PC-9 (cell line): Measurements from ENCODE around the gene SPPL3. TPM values are rescaled to one million over a fixed set of nuclear protein-coding genes. Genes with fewer than 3 reads are reported as not detected.

Experiments used
- BruUV-seq: library from RNA; stranded (reverse); fragments of 400-500 nt; replicated peaks from 2 replicates; lab custom pipeline; 2021; lab: Mats Ljungman, UMichigan
- CTCF ChIA-PET: fragments of 300-600 bp; sonication (Branson Sonifier 250); formaldehyde crosslinking; loops from one replicate; lab custom pipeline; 2022; ENCODE audit warnings: antibody characterized with exemption; lab: Charles Lee
- POLR2A ChIA-PET: fragments of 300-600 bp; sonication (Branson Sonifier 250); formaldehyde crosslinking; loops from one replicate; lab custom pipeline; 2022; ENCODE audit warnings: antibody characterized with exemption; ENCODE audit not compliant: unreplicated experiment; lab: Charles Lee
- DNase-seq, 2 experiments: peaks; one replicate each; pipeline versions ENCODE4 v3.0.0 to v3.0.0-alpha.2; 2015 to 2022; ENCODE audit warnings: mixed read lengths in 1 of 2
- H2AFZ ChIP-seq: fragments of 200-600 bp; sonication (generic); 2 replicates; pipeline ENCODE4 v1.8.1; 2017; ENCODE audit warnings: antibody characterized with exemption
- H3F3A ChIP-seq: fragments of 200-600 bp; sonication (generic); 2 replicates; pipeline ENCODE4 v1.8.1; 2017; ENCODE audit warnings: antibody characterized with exemption, mild to moderate bottlenecking, low read depth; ENCODE audit not compliant: insufficient read depth
- H3K27ac ChIP-seq: fragments of 200-600 bp; sonication (generic); 2 replicates; pipeline ENCODE4 v1.6.1; 2016; ENCODE audit warnings: mixed run types
- H3K27me3 ChIP-seq: fragments of 200-600 bp; sonication (generic); 2 replicates; pipeline ENCODE4 v1.6.1; 2016; ENCODE audit warnings: low read depth, mixed run types; ENCODE audit not compliant: insufficient read depth
- H3K36me3 ChIP-seq: fragments of 200-600 bp; sonication (generic); 2 replicates; pipeline ENCODE4 v1.6.1; 2016; ENCODE audit warnings: low read depth, mixed run types
- H3K4me1 ChIP-seq: fragments of 200-600 bp; sonication (generic); replicated peaks from 2 replicates; pipeline ENCODE4 v1.6.1; 2016; ENCODE audit warnings: mixed run types; ENCODE audit not compliant: insufficient read depth
- H3K4me2 ChIP-seq: fragments of 200-600 bp; sonication (generic); 2 replicates; pipeline ENCODE4 v1.6.1; 2017; ENCODE audit warnings: mixed run types
- H3K4me3 ChIP-seq: fragments of 200-600 bp; sonication (generic); 2 replicates; pipeline ENCODE4 v1.6.1; 2016; ENCODE audit warnings: mixed run types
- H3K79me2 ChIP-seq: fragments of 200-600 bp; sonication (generic); 2 replicates; pipeline ENCODE4 v1.6.1; 2017; ENCODE audit warnings: low read depth, mixed run types
- H3K9me2 ChIP-seq: fragments of 200-600 bp; sonication (generic); 2 replicates; pipeline ENCODE4 v1.8.1; 2017; ENCODE audit warnings: mild to moderate bottlenecking; ENCODE audit not compliant: insufficient read depth
- H3K9me3 ChIP-seq: fragments of 200-600 bp; sonication (generic); 2 replicates; pipeline ENCODE4 v1.8.1; 2016; ENCODE audit warnings: low read depth; ENCODE audit not compliant: insufficient read depth
- H4K20me1 ChIP-seq: fragments of 200-600 bp; sonication (generic); 2 replicates; pipeline ENCODE4 v1.8.1; 2017; ENCODE audit not compliant: insufficient read depth
- EZH2 ChIP-seq: fragments of 200-600 bp; sonication (generic); IDR thresholded peaks from 2 replicates; pipeline ENCODE4 v1.8.0; 2017; ENCODE audit warnings: antibody characterized with exemption, low read depth
- intact Hi-C: fragments of 100-400 bp; cut with micrococcal nuclease; formaldehyde crosslinking; loops from one replicate; pipeline ENCODE4 v1.10.0; 2022; ENCODE audit not compliant: unreplicated experiment
- total RNA-seq: library from RNA; stranded (reverse); gene quantifications from 2 replicates; pipeline ENCODE4 v1.2.3, GENCODE V29; 2021
- TF ChIP-seq, protein P1 (sequence below): fragments of 200-600 bp; sonication (generic); conservative IDR thresholded peaks from 2 replicates; pipeline ENCODE4 v1.6.1; 2017; ENCODE audit warnings: mixed run types, antibody characterized with exemption, mild to moderate bottlenecking, moderate library complexity

SPPL3 gene
- total RNA-seq, 1 experiment from 2014 or later: 44.7 TPM

DNA sequence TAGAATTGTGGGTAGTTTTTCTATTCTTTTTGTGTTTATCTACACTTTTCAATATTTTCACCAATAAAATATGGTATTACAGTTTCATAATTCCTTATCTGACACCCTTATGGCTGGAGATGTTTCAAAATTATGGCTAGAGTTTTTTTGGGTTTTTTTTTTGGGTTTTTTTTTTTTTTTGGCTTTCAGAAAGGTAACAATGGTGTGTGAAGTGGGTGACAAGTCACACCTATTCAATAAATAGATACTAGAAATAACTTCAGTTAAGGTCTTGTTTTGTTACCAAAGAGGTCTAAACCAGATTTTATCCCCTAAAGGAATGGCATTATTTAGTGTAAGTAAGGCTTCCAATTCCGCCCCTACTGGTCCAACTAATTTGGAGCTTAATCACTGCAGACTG, 19.5 kb downstream of the SPPL3 start:
- Histone ChIP-seq H3K4me1 (no peaks in the 10 kb centered on the region), H3K4me3 (no peak overlapping the region), H3K9me3 (no peaks in the 10 kb centered on the region), H3K9me2 (no peaks in the 10 kb centered on the region), H3K27ac (no peak overlapping the region), H3K36me3 (no peaks in the 10 kb centered on the region), H3F3A (no peaks in the 10 kb centered on the region), H3K4me2 (no peak overlapping the region), H2AFZ (no peak overlapping the region), H3K27me3 (no peaks in the 10 kb centered on the region), H4K20me1 (peaks cover 44% of the 10 kb centered on the region), H3K79me2 (peaks cover 88% of the 10 kb centered on the region)
- TF ChIP-seq, protein P1, sequence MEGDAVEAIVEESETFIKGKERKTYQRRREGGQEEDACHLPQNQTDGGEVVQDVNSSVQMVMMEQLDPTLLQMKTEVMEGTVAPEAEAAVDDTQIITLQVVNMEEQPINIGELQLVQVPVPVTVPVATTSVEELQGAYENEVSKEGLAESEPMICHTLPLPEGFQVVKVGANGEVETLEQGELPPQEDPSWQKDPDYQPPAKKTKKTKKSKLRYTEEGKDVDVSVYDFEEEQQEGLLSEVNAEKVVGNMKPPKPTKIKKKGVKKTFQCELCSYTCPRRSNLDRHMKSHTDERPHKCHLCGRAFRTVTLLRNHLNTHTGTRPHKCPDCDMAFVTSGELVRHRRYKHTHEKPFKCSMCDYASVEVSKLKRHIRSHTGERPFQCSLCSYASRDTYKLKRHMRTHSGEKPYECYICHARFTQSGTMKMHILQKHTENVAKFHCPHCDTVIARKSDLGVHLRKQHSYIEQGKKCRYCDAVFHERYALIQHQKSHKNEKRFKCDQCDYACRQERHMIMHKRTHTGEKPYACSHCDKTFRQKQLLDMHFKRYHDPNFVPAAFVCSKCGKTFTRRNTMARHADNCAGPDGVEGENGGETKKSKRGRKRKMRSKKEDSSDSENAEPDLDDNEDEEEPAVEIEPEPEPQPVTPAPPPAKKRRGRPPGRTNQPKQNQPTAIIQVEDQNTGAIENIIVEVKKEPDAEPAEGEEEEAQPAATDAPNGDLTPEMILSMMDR: no peak
- TF ChIP-seq EZH2: no peak
- intact Hi-C loops: no loop called here
- ChIA-PET POLR2A (no interaction called here), CTCF (no interaction called here)
- no TSS peak for BruUV-seq
- no peak for DNase-seq

DNA sequence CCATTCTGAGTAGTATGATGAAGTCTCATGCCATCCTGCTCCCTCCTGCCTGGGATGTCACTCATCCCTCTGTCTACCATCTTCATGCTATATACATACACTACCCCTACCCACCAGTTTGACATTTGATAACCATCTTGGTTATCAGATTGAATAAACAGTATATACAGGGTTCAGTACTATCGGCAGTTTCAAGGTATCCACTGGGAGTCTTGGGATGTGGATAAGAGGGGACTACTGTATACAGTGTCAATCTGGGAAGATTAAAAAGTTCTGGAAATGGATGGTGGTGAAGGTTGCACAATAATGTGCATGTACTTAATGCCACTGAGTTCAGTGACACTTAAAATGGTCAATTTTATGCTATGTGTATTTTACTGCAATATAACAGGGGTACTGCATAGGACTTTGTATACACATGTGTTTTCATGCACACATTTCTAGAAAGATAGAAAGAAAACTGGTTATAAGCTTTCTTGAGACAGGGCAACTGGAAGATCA, 22.1 kb downstream of the SPPL3 start:
- Histone ChIP-seq H3K36me3 (no peaks in the 10 kb centered on the region), H3K79me2 (peaks cover 86% of the 10 kb centered on the region), H3K4me3 (no peak overlapping the region), H3K9me3 (no peaks in the 10 kb centered on the region), H4K20me1 (peaks cover 36% of the 10 kb centered on the region), H3K27me3 (no peaks in the 10 kb centered on the region), H3K4me1 (no peaks in the 10 kb centered on the region), H3K9me2 (no peaks in the 10 kb centered on the region), H3F3A (no peaks in the 10 kb centered on the region), H3K27ac (no peak overlapping the region), H2AFZ (no peak overlapping the region), H3K4me2 (no peak overlapping the region)
- intact Hi-C loops: no loop called here
- TF ChIP-seq EZH2: no peak
- TF ChIP-seq, protein P1: no peak
- BruUV-seq: no TSS peak
- ChIA-PET CTCF (no interaction called here), POLR2A (no interaction called here)
- DNase-seq: no peak

DNA sequence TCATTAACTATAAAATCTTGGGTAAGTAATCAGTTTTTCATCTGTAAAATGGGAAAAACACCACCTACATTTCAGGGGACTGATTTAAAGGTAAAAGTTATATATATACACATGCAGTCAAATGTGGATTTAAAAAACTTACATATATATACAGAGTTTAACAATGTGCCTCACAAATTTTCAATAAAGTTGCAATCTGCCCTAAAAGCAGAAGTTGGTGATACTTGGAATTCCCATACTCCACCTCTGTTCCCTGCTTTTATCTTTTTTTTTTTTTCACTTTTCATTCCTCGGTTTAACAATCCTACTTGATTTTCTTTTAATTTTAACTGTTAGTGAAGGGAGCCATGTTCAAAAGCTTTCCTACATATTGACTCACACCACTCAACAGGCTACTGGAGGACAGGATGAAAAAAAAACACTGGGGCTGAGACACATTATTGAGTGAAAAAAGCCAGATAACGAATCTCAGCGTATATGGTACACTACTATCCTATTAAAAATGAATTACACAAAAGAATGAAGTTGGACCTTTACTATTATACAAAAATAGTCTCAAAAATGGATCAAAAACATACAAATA, 24.3 kb downstream of the SPPL3 start:
- H3K9me2 ChIP-seq: no peaks in the 10 kb centered on the region
- POLR2A ChIA-PET: no interaction called here
- intact Hi-C loops: no loop called here
- no peak overlapping the region for H3K27ac ChIP-seq
- H2AFZ ChIP-seq: no peak overlapping the region
- peaks cover 84% of the 10 kb centered on the region for H3K79me2 ChIP-seq
- BruUV-seq: no TSS peak
- no peaks in the 10 kb centered on the region for H3K27me3 ChIP-seq
- CTCF ChIA-PET: no interaction called here
- H3K9me3 ChIP-seq: no peaks in the 10 kb centered on the region
- no peaks in the 10 kb centered on the region for H3K4me1 ChIP-seq
- no peaks in the 10 kb centered on the region for H3F3A ChIP-seq
- peaks cover 25% of the 10 kb centered on the region for H4K20me1 ChIP-seq
- H3K36me3 ChIP-seq: no peaks in the 10 kb centered on the region
- no peak for DNase-seq
- no peak overlapping the region for H3K4me3 ChIP-seq
- TF ChIP-seq EZH2: no peak
- TF ChIP-seq, protein P1: no peak
- no peak overlapping the region for H3K4me2 ChIP-seq
